Upper lobe of right lung (tissue), 1 donor: Measurements from ENCODE around the gene ALDH3B1. TPM values are rescaled to one million over a fixed set of nuclear protein-coding genes. Genes with fewer than 3 reads are reported as not detected.

Source experiments
- ATAC-seq: fragments of 200-7000 bp; cut with Tn5 transposase; one replicate; pipeline ENCODE4 v1.9.1; 2020; ENCODE audit warnings: mild to moderate bottlenecking, moderate library complexity
- DNase-seq: peaks from one replicate; pipeline ENCODE4 v3.0.0-alpha.2; 2020
- H3K27ac ChIP-seq: fragments of 200-600 bp; one replicate; pipeline ENCODE4 v1.8.0; 2022
- H3K27me3 ChIP-seq: fragments of 200-600 bp; one replicate; pipeline ENCODE4 v1.8.0; 2022; ENCODE audit warnings: mild to moderate bottlenecking
- H3K36me3 ChIP-seq: fragments of 200-600 bp; one replicate; pipeline ENCODE4 v1.8.0; 2022
- H3K4me1 ChIP-seq: fragments of 200-600 bp; one replicate; pipeline ENCODE4 v1.8.0; 2022
- H3K4me3 ChIP-seq: fragments of 200-600 bp; one replicate; pipeline ENCODE4 v1.8.0; 2022; ENCODE audit warnings: mild to moderate bottlenecking
- H3K9me3 ChIP-seq: fragments of 200-600 bp; one replicate; pipeline ENCODE4 v1.8.0; 2022
- CTCF ChIP-seq: fragments of 200-600 bp; IDR thresholded peaks from one replicate; pipeline ENCODE4 v1.8.0; 2022; ENCODE audit warnings: antibody characterized with exemption
- intact Hi-C: fragments of 100-400 bp; cut with DNase I; formaldehyde crosslinking; loops from one replicate; pipeline ENCODE4 v1.11.0; 2022
- total RNA-seq: library from RNA; stranded (reverse); fragmentation: NEBNext Ultra II Directional; extraction: Animal tissue kit (Norgen Biotek cat#: 25700); gene quantifications from one replicate; pipeline ENCODE4 v1.2.1, GENCODE V29; 2021
- donor health status: DM: no; HTN: yes; CAD: no; lungs with severe emphysema.

The ALDH3B1 gene
- total RNA-seq, 1 donor from 2014 or later = 95.9 TPM

- Histone ChIP-seq H3K4me1 (no peaks in the 10 kb centered on the region), H3K27ac (no peak overlapping the region), H3K4me3 (no peak overlapping the region), H3K27me3 (no peaks in the 10 kb centered on the region), H3K9me3 (no peaks in the 10 kb centered on the region), H3K36me3 (peaks cover 34% of the 10 kb centered on the region)
- ATAC-seq = no peak
- TF ChIP-seq CTCF = no peak
- intact Hi-C loops = no loop called here
- DNase-seq = peak; percentile 13
Observed at GRCh38 chr11:68056317-68057285, 46.5 kb downstream of the ALDH3B1 start.

- Histone ChIP-seq H3K27me3 (no peaks in the 10 kb centered on the region), H3K4me3 (no peak overlapping the region), H3K27ac (no peak overlapping the region), H3K9me3 (no peaks in the 10 kb centered on the region), H3K4me1 (no peaks in the 10 kb centered on the region), H3K36me3 (peaks cover 36% of the 10 kb centered on the region)
- DNase-seq (peak; percentile 21), ATAC-seq (no peak)
- no peak for TF ChIP-seq CTCF
- intact Hi-C loops = no loop called here
Observed at GRCh38 chr11:68057807-68058206, 47.7 kb downstream of the ALDH3B1 start.

- no peak for ATAC-seq
- TF ChIP-seq CTCF = no peak
- no peaks in the 10 kb centered on the region for H3K4me1 ChIP-seq
- no peak overlapping the region for H3K27ac ChIP-seq
- H3K9me3 ChIP-seq = no peaks in the 10 kb centered on the region
- peak; percentile 33 for DNase-seq
- intact Hi-C loops = no loop called here
- H3K36me3 ChIP-seq = peaks cover 68% of the 10 kb centered on the region
- no peaks in the 10 kb centered on the region for H3K27me3 ChIP-seq
- H3K4me3 ChIP-seq = no peak overlapping the region
Observed at GRCh38 chr11:68061508-68061907, 51.4 kb downstream of the ALDH3B1 start.

GRCh38 chr11:68064926-68065325 is 54.8 kb downstream of the ALDH3B1 start:
- no peaks in the 10 kb centered on the region for H3K27me3 ChIP-seq
- TF ChIP-seq CTCF = no peak
- peak overlapping the region; percentile 11 for H3K27ac ChIP-seq
- DNase-seq (no peak), ATAC-seq (no peak)
- intact Hi-C loops = no loop called here
- H3K9me3 ChIP-seq = no peaks in the 10 kb centered on the region
- peaks cover 95% of the 10 kb centered on the region for H3K36me3 ChIP-seq
- no peaks in the 10 kb centered on the region for H3K4me1 ChIP-seq
- no peak overlapping the region for H3K4me3 ChIP-seq

GRCh38 chr11:68065841-68066240 is 55.7 kb downstream of the ALDH3B1 start:
- DNase-seq (no peak), ATAC-seq (no peak)
- intact Hi-C loops = no loop called here
- Histone ChIP-seq H3K27ac (no peak overlapping the region), H3K9me3 (no peaks in the 10 kb centered on the region), H3K36me3 (peaks cover 98% of the 10 kb centered on the region), H3K27me3 (no peaks in the 10 kb centered on the region), H3K4me3 (no peak overlapping the region), H3K4me1 (no peaks in the 10 kb centered on the region)
- no peak for TF ChIP-seq CTCF
